PC-3 (cell line): ENCODE results near the gene WNT2B. TPM values are rescaled to one million over a fixed set of nuclear protein-coding genes. Genes with fewer than 3 reads are reported as not detected.

Source experiments
- ATAC-seq: fragments of 200-7000 bp; cut with Tn5 transposase; 2 replicates; pipeline ENCODE4 v1.9.1; 2020; ENCODE audit warnings: mild to moderate bottlenecking, moderate library complexity
- BruUV-seq: library from RNA; stranded (reverse); fragments of 400-500 nt; replicated peaks from 2 replicates; lab custom pipeline; 2021; lab: Mats Ljungman, UMichigan
- CTCF ChIA-PET: fragments of 300-600 bp; sonication (Branson Sonifier 250); formaldehyde crosslinking; loops from one replicate; lab custom pipeline; 2022; ENCODE audit warnings: antibody characterized with exemption; lab: Charles Lee
- POLR2A ChIA-PET: fragments of 300-600 bp; sonication (Branson Sonifier 250); formaldehyde crosslinking; loops from one replicate; lab custom pipeline; 2022; ENCODE audit warnings: antibody characterized with exemption; ENCODE audit not compliant: unreplicated experiment; lab: Charles Lee
- DNase-seq: peaks from one replicate; pipeline ENCODE4 v3.0.0-alpha.2; 2015
- H2AFZ ChIP-seq: fragments of 300-600 bp; sonication (generic); 2 replicates; pipeline ENCODE4 v1.6.0; 2016; ENCODE audit warnings: antibody characterized with exemption, low read length
- H3F3A ChIP-seq: fragments of 300-600 bp; sonication (generic); one replicate; pipeline ENCODE4 v1.6.0; 2017; ENCODE audit warnings: antibody characterized with exemption, low read length, control low read depth, mild to moderate bottlenecking; ENCODE audit not compliant: unreplicated experiment
- H3K27ac ChIP-seq: fragments of 300-600 bp; sonication (generic); 2 replicates; pipeline ENCODE4 v1.5.1; 2016; ENCODE audit warnings: mild to moderate bottlenecking, low read length
- H3K27me3 ChIP-seq: fragments of 300-600 bp; sonication (generic); 2 replicates; pipeline ENCODE4 v1.6.1; 2016; ENCODE audit warnings: low read length, mixed read lengths
- H3K36me3 ChIP-seq: fragments of 300-600 bp; sonication (generic); 2 replicates; pipeline ENCODE4 v1.6.1; 2016; ENCODE audit warnings: low read depth, mixed run types, low read length, mixed read lengths
- H3K4me1 ChIP-seq: fragments of 300-600 bp; sonication (generic); 2 replicates; pipeline ENCODE4 v1.5.1; 2016; ENCODE audit warnings: low read length; ENCODE audit not compliant: insufficient read depth
- H3K4me2 ChIP-seq: fragments of 300-600 bp; sonication (generic); 2 replicates; pipeline ENCODE4 v1.6.0; 2016; ENCODE audit warnings: low read length
- H3K4me3 ChIP-seq: fragments of 300-600 bp; sonication (generic); 2 replicates; pipeline ENCODE4 v1.5.1; 2016; ENCODE audit warnings: mild to moderate bottlenecking, low read length, mixed read lengths
- H3K79me2 ChIP-seq: fragments of 300-600 bp; sonication (generic); 2 replicates; pipeline ENCODE4 v1.6.1; 2017; ENCODE audit warnings: low read length, mixed read lengths
- H3K9ac ChIP-seq: fragments of 300-600 bp; sonication (generic); 2 replicates; pipeline ENCODE4 v1.6.0; 2016; ENCODE audit warnings: mild to moderate bottlenecking, low read length
- H3K9me2 ChIP-seq: fragments of 300-600 bp; sonication (generic); replicated peaks from 2 replicates; pipeline ENCODE4 v1.6.1; 2016; ENCODE audit warnings: mixed run types, low read length, mixed read lengths
- H3K9me3 ChIP-seq: fragments of 300-600 bp; sonication (generic); 2 replicates; pipeline ENCODE4 v1.6.1; 2016; ENCODE audit warnings: low read length, mixed read lengths
- H4K20me1 ChIP-seq: fragments of 300-600 bp; sonication (generic); 2 replicates; pipeline ENCODE4 v1.6.1; 2016; ENCODE audit warnings: low read length, mixed read lengths
- EZH2 ChIP-seq: fragments of 300-600 bp; sonication (generic); IDR thresholded peaks from one replicate; pipeline ENCODE4 v1.6.1; 2017; ENCODE audit warnings: antibody characterized with exemption, mild to moderate bottlenecking, low read length; ENCODE audit not compliant: unreplicated experiment
- EZH2phosphoT487 ChIP-seq: fragments of 300-600 bp; sonication (generic); IDR thresholded peaks from 2 replicates; pipeline ENCODE4 v1.6.1; 2018; ENCODE audit warnings: mild to moderate bottlenecking, antibody characterized with exemption, low read length, borderline replicate concordance
- intact Hi-C: fragments of 100-400 bp; cut with micrococcal nuclease; formaldehyde crosslinking; loops from 2 replicates; pipeline ENCODE4 v1.9.0; 2023
- total RNA-seq: library from RNA; depleted of rRNA; stranded (reverse); fragments of >200 nt; gene quantifications from 2 replicates; pipeline ENCODE4 v1.2.3, GENCODE V29; 2014
- TF ChIP-seq, protein P1 (sequence below): fragments of 300-600 bp; sonication (generic); conservative IDR thresholded peaks from 2 replicates; pipeline ENCODE4 v1.5.1; 2017; ENCODE audit warnings: antibody characterized with exemption, low read depth, mild to moderate bottlenecking, low read length

The WNT2B gene
- total RNA-seq, 1 experiment from 2014 or later, result 0.55 TPM

DNA sequence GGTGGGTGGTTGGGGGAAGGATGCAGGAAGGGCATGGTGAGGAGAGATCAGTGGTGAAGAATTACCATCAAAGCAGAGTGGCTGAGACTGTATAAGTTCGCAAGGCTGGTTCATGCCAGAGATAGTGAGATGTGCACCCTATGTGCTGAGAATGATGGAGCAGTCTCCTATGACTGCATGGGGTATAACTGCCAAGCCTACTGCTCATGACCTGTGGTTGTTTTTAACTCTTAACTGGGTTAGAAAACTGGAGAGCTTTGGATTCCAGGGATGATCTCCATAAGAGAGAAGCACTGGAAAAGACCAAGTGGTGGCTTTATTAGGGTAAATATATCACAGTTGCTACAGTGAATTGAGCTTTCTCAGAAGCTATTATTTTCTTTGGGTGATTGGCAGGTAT is 16.2 kb downstream of the WNT2B start:
- Histone ChIP-seq H3K27ac (no peak overlapping the region), H3K4me3 (no peak overlapping the region), H3K4me2 (no peak overlapping the region), H4K20me1 (no peaks in the 10 kb centered on the region), H3K27me3 (no peaks in the 10 kb centered on the region), H2AFZ (no peak overlapping the region), H3K9me2 (no peaks in the 10 kb centered on the region), H3K79me2 (no peaks in the 10 kb centered on the region), H3K36me3 (peaks cover 5% of the 10 kb centered on the region; the same call in 1 of the 2 replicates), H3F3A (peaks cover 5% of the 10 kb centered on the region), H3K9ac (no peak overlapping the region), H3K9me3 (no peaks in the 10 kb centered on the region), H3K4me1 (peaks cover 16% of the 10 kb centered on the region)
- CTCF ChIA-PET, result no interaction called here
- POLR2A ChIA-PET, result no interaction called here
- no peak for DNase-seq
- BruUV-seq, result no TSS peak
- TF ChIP-seq EZH2phosphoT487, result no peak
- TF ChIP-seq, protein P1, sequence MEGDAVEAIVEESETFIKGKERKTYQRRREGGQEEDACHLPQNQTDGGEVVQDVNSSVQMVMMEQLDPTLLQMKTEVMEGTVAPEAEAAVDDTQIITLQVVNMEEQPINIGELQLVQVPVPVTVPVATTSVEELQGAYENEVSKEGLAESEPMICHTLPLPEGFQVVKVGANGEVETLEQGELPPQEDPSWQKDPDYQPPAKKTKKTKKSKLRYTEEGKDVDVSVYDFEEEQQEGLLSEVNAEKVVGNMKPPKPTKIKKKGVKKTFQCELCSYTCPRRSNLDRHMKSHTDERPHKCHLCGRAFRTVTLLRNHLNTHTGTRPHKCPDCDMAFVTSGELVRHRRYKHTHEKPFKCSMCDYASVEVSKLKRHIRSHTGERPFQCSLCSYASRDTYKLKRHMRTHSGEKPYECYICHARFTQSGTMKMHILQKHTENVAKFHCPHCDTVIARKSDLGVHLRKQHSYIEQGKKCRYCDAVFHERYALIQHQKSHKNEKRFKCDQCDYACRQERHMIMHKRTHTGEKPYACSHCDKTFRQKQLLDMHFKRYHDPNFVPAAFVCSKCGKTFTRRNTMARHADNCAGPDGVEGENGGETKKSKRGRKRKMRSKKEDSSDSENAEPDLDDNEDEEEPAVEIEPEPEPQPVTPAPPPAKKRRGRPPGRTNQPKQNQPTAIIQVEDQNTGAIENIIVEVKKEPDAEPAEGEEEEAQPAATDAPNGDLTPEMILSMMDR, result no peak
- TF ChIP-seq EZH2, result no peak
- ATAC-seq, result no peak
- intact Hi-C loops, result no loop called here

DNA sequence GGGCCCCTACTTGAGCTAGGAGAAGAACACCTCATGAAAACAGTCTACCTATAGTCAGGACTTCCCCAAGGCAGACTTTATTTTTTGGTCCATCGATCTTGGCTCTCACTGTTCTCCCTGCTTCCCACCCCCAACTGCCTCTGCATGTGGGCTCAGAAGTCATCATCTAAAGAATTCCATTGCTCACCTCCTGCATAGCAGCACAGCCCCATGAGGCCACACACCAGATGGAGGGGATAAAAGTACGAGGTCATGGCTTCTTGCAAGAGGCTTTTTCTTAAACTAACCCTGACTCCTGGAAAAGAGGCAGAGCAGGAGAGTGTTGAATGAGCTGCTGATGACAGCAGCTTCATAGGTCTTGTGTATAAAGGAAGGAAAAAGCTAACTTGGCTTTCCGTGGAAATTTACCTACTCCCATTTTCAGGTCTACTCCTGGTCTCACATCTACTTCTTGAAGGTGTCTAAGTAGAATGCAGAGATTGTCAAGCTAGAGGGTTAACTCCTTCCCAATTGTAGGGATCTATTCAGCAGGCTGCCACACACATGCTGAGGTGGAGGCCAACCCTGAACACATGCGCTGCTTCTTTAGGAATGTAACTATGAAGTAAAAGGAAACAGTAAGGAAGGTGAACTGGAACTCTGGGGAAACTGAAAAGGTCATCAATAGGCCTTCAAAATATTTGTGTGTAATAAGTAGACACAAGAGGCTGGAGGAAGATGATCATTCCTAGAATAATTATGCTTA is 18.7 kb downstream of the WNT2B start:
- Histone ChIP-seq H3K9me2 (no peaks in the 10 kb centered on the region), H3K27me3 (no peaks in the 10 kb centered on the region), H3K27ac (no peak overlapping the region), H3K36me3 (peaks cover 5% of the 10 kb centered on the region; the same call in 1 of the 2 replicates), H3F3A (peaks cover 5% of the 10 kb centered on the region), H3K4me2 (no peak overlapping the region), H3K4me1 (peaks cover 22% of the 10 kb centered on the region), H3K79me2 (no peaks in the 10 kb centered on the region), H2AFZ (no peak overlapping the region), H4K20me1 (no peaks in the 10 kb centered on the region), H3K4me3 (no peak overlapping the region), H3K9me3 (no peaks in the 10 kb centered on the region), H3K9ac (no peak overlapping the region)
- ATAC-seq, result no peak
- TF ChIP-seq EZH2 (no peak), EZH2phosphoT487 (no peak)
- TF ChIP-seq, protein P1, result no peak
- no TSS peak for BruUV-seq
- ChIA-PET CTCF (no interaction called here), POLR2A (interaction anchor here (0.7 kb wide), 1 partner anchor 133 kb away, joined by 3 read pairs; no protein-coding TSS in a partner anchor)
- DNase-seq, result no peak
- intact Hi-C loops, result loop anchor here (2.0 kb wide), 1 partner anchor 17 kb away; no protein-coding TSS in a partner anchor

DNA sequence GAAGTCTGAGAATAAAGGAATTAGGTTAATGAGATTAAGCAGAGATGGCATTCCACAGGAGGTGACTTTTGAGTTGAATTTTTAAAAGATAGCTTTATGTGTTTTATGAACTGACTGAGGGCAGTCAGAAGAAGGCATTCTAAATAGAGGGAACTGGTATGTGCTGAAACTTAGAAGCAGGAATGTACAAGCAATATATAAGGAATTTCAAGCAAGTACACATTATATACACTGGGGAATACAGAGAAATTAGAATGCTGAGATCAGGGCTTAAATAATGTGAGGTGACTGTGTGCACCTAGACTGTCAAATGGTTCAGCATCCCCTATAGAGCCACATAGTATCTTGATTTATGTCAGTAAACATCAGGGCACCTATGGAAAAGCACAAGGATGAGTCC is 19.3 kb downstream of the WNT2B start:
- H3K9me2 ChIP-seq, result no peaks in the 10 kb centered on the region
- POLR2A ChIA-PET, result interaction anchor here (0.7 kb wide), 1 partner anchor 133 kb away, joined by 3 read pairs; no protein-coding TSS in a partner anchor
- H3K27ac ChIP-seq, result no peak overlapping the region
- H3K9me3 ChIP-seq, result no peaks in the 10 kb centered on the region
- TF ChIP-seq, protein P1, result no peak
- TF ChIP-seq EZH2phosphoT487 (no peak), EZH2 (no peak)
- H3K4me2 ChIP-seq, result no peak overlapping the region
- no peak overlapping the region for H3K9ac ChIP-seq
- H3K4me1 ChIP-seq, result peaks cover 22% of the 10 kb centered on the region
- CTCF ChIA-PET, result no interaction called here
- no peak overlapping the region for H2AFZ ChIP-seq
- no peaks in the 10 kb centered on the region for H4K20me1 ChIP-seq
- intact Hi-C loops, result loop anchor here (2.0 kb wide), 1 partner anchor 17 kb away; no protein-coding TSS in a partner anchor
- H3K79me2 ChIP-seq, result no peaks in the 10 kb centered on the region
- no peak for DNase-seq
- no peak overlapping the region for H3K4me3 ChIP-seq
- no peak for ATAC-seq
- peaks cover 5% of the 10 kb centered on the region for H3F3A ChIP-seq
- no TSS peak for BruUV-seq
- H3K27me3 ChIP-seq, result no peaks in the 10 kb centered on the region
- peaks cover 5% of the 10 kb centered on the region; the same call in 1 of the 2 replicates for H3K36me3 ChIP-seq
